GM19467 (cell line): Measurements from ENCODE around the gene GALNT18.

ENCODE experiments used
- ATAC-seq: cut with Tn5 transposase; IDR thresholded peaks from one replicate; pipeline ENCODE4 v1.9.1; 2021; ENCODE audit warnings: mild to moderate bottlenecking, moderate library complexity; ENCODE audit not compliant: unreplicated experiment

The GALNT18 gene

GRCh38 chr11:11253995-11254394 lies 367.8 kb downstream of the GALNT18 start:
- ATAC-seq: no peak

- ATAC-seq: no peak
Observed at GRCh38 chr11:11253497-11253896, 368.3 kb downstream of the GALNT18 start.

GRCh38 chr11:11252403-11252802 lies 369.4 kb downstream of the GALNT18 start:
- ATAC-seq: no peak

- no peak for ATAC-seq
Observed at GRCh38 chr11:11251394-11251970, 370.3 kb downstream of the GALNT18 start.

- ATAC-seq: no peak
Observed at GRCh38 chr11:11250470-11250869, 371.3 kb downstream of the GALNT18 start.

GRCh38 chr11:11247576-11247975 lies 374.2 kb downstream of the GALNT18 start:
- ATAC-seq: no peak

- no peak for ATAC-seq
Observed at GRCh38 chr11:11247086-11247485, 374.7 kb downstream of the GALNT18 start.

GRCh38 chr11:11246166-11246565 lies 375.6 kb downstream of the GALNT18 start:
- ATAC-seq: no peak

- ATAC-seq: no peak
Observed at GRCh38 chr11:11245453-11245852, 376.4 kb downstream of the GALNT18 start.

- no peak for ATAC-seq
Observed at GRCh38 chr11:11244470-11245080, 377.2 kb downstream of the GALNT18 start.

GRCh38 chr11:11243590-11244469 lies 378.0 kb downstream of the GALNT18 start:
- no peak for ATAC-seq

GRCh38 chr11:11243209-11243589 lies 378.6 kb downstream of the GALNT18 start:
- no peak for ATAC-seq

- ATAC-seq: no peak
Observed at GRCh38 chr11:11241284-11241683, 380.5 kb downstream of the GALNT18 start.

- ATAC-seq: no peak
Observed at GRCh38 chr11:11239959-11240358, 381.8 kb downstream of the GALNT18 start.

- ATAC-seq: no peak
Observed at GRCh38 chr11:11237070-11237832, 384.6 kb downstream of the GALNT18 start.

- no peak for ATAC-seq
Observed at GRCh38 chr11:11236498-11237059, 385.2 kb downstream of the GALNT18 start.

GRCh38 chr11:11231763-11232162 lies 390.0 kb downstream of the GALNT18 start:
- no peak for ATAC-seq

GRCh38 chr11:11230802-11231562 lies 390.8 kb downstream of the GALNT18 start:
- ATAC-seq: no peak

GRCh38 chr11:11230087-11230486 lies 391.7 kb downstream of the GALNT18 start:
- no peak for ATAC-seq

- ATAC-seq: no peak
Observed at GRCh38 chr11:11229647-11230046, 392.2 kb downstream of the GALNT18 start.
